WERI-Rb-1 (cell line): ENCODE results near the gene YTHDF1.
"Not testable (repeated sequence)": the region's sequence is repeated elsewhere in the genome, so short reads cannot be mapped to it uniquely, and the experiment has no call there.

Source experiments
- DNase-seq: peaks from one replicate; pipeline ENCODE4 v3.0.0-alpha.2; 2020
- H3K27ac ChIP-seq: fragments of 250-450 bp; sonication (Bioruptor Pico); 2 replicates; pipeline ENCODE4 v1.5.1; 2020; ENCODE audit warnings: mild to moderate bottlenecking, moderate library complexity
- H3K27me3 ChIP-seq: fragments of 250-450 bp; sonication (Bioruptor Pico); 2 replicates; pipeline ENCODE4 v1.5.1; 2021; ENCODE audit warnings: mild to moderate bottlenecking, low read depth, moderate library complexity; ENCODE audit not compliant: insufficient read depth, severe bottlenecking
- H3K36me3 ChIP-seq: fragments of 250-450 bp; sonication (Bioruptor Pico); 2 replicates; pipeline ENCODE4 v1.5.1; 2020; ENCODE audit warnings: mild to moderate bottlenecking, moderate library complexity
- H3K4me3 ChIP-seq: 2 replicates; pipeline ENCODE4 v1.5.1; 2011; ENCODE audit warnings: low read depth, mild to moderate bottlenecking, control low read depth, low read length
- H3K9me3 ChIP-seq: fragments of 250-450 bp; sonication (Bioruptor Pico); 2 replicates; pipeline ENCODE4 v1.5.1; 2021; ENCODE audit warnings: mild to moderate bottlenecking, moderate library complexity; ENCODE audit not compliant: severe bottlenecking
- CTCF ChIP-seq: IDR thresholded peaks from 2 replicates; pipeline ENCODE4 v1.5.1; 2011; ENCODE audit warnings: low read depth, mild to moderate bottlenecking, control low read depth, inconsistent platforms, low read length

The YTHDF1 gene

GRCh38 chr20:63225082-63225454, 9.1 kb upstream of the YTHDF1 start:
- H3K27ac ChIP-seq: peak overlapping the region; percentile 42
- H3K36me3 ChIP-seq: no peaks in the 10 kb centered on the region
- H3K9me3 ChIP-seq: no peaks in the 10 kb centered on the region
- no peak for DNase-seq
- no peak for TF ChIP-seq CTCF
- H3K27me3 ChIP-seq: peaks cover 7% of the 10 kb centered on the region
- H3K4me3 ChIP-seq: no peak overlapping the region

- H3K27me3 ChIP-seq: peaks cover 7% of the 10 kb centered on the region
- H3K9me3 ChIP-seq: no peaks in the 10 kb centered on the region
- TF ChIP-seq CTCF: peak; percentile 58
- DNase-seq: peak; percentile 80
- H3K36me3 ChIP-seq: no peaks in the 10 kb centered on the region
- H3K27ac ChIP-seq: peak overlapping the region; percentile 42
- no peak overlapping the region for H3K4me3 ChIP-seq
Measured at GRCh38 chr20:63224412-63225081, 8.6 kb upstream of the YTHDF1 start.

GRCh38 chr20:63223826-63224207, 7.9 kb upstream of the YTHDF1 start:
- Histone ChIP-seq H3K9me3 (no peaks in the 10 kb centered on the region), H3K36me3 (no peaks in the 10 kb centered on the region), H3K27ac (peak overlapping the region; percentile 42), H3K4me3 (no peak overlapping the region), H3K27me3 (peaks cover 7% of the 10 kb centered on the region)
- DNase-seq: no peak
- TF ChIP-seq CTCF: no peak

DNA sequence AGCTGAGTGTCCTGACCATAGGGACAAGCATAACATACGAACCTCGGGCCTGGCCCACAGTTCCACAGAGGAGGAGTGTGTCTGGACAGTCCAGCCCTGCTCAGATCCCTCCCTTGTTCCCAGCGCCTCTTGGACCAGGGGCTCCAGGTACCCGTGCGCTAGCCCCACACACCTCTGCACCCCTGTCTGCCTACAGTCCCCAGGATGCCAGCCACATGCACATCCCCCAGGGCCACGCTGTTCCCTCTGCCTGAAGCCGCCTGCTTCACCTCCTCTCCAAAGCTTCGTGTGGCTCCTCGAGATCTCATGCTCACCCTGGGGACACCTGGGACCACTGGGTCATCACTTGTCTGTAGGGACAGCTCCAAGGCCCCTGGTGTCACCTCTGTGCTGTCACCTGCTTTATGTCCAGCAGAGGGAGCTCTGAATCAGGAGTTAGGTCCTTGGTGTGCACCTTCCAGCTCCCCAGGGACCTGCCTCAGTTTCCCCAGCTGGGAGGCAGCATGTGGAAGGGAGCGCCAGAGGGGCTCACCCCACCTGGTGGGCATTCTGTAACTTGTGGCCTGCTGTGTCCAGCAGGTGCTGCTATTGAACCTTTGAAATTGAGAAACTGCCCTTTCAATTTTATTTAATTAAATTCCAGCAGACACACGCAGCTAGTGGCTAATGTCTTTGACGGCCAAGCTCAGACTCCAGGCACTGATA, 7.3 kb upstream of the YTHDF1 start:
- TF ChIP-seq CTCF: peak; percentile 89
- Histone ChIP-seq H3K27ac (no peak overlapping the region), H3K9me3 (no peaks in the 10 kb centered on the region), H3K27me3 (peaks cover 7% of the 10 kb centered on the region), H3K4me3 (no peak overlapping the region), H3K36me3 (no peaks in the 10 kb centered on the region)
- DNase-seq: peak; percentile 68

DNA sequence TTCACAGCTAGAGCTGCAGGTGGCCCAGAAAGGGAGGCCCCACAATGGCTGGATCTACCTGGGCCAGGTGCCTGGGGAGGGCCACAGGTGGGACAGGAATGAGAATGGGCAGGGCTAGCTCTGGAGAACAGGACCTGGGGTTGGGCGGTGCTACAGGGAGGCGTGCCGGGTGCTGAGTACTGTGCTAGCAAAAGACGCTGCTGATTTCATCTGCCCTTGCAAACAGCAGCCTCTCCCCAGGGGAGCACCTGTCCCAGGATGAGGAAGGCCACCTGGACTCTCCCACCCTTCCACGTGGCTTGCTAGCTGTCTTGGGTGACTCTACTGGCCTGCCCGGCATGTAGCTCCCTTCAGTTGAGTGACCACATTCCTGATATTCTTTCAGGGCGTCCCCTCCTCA, 6.6 kb upstream of the YTHDF1 start:
- no peak for DNase-seq
- peaks cover 7% of the 10 kb centered on the region for H3K27me3 ChIP-seq

GRCh38 chr20:63221400-63222053, 5.6 kb upstream of the YTHDF1 start:
- H3K9me3 ChIP-seq, H3K36me3 ChIP-seq, H3K27me3 ChIP-seq, DNase-seq, H3K27ac ChIP-seq, H3K4me3 ChIP-seq: not testable (repeated sequence)

More for the DNA sequence above, 6.6 kb upstream of the YTHDF1 start:
- Histone ChIP-seq H3K4me3 (no peak overlapping the region), H3K36me3 (no peaks in the 10 kb centered on the region), H3K27ac (no peak overlapping the region), H3K9me3 (no peaks in the 10 kb centered on the region)
- no peak for TF ChIP-seq CTCF
